Inferior parietal cortex (tissue), 1 donor: ENCODE measurements around the gene LIMK2.
A peak's percentile ranks its signal among the peaks of the same experiment; 100 is the strongest.
"Not testable (repeated sequence)": the region's sequence is repeated elsewhere in the genome, so short reads cannot be mapped to it uniquely, and the experiment has no call there.

Experiments used
- DNase-seq: peaks from one replicate; pipeline ENCODE4 v3.0.0-alpha.2; 2016; ENCODE audit errors: extremely low spot score

The LIMK2 gene

GRCh38 chr22:31211862-31212730 is at the start of gene LIMK2:
Gene LIMK2 (plus strand): TSS chr22:31212298. CDS start chr22:31212409, 111 bp downstream.
- DNase-seq: peak; percentile 86

GRCh38 chr22:31170971-31171370 is 41.1 kb upstream of the LIMK2 start:
- DNase-seq: no peak

GRCh38 chr22:31171734-31172133 is 40.4 kb upstream of the LIMK2 start:
- not testable (repeated sequence) for DNase-seq

- no peak for DNase-seq
Observed at GRCh38 chr22:31173386-31174145, 38.5 kb upstream of the LIMK2 start.

GRCh38 chr22:31176923-31177322 is 35.2 kb upstream of the LIMK2 start:
- no peak for DNase-seq

GRCh38 chr22:31177420-31178162 is 34.5 kb upstream of the LIMK2 start:
- DNase-seq: no peak

- no peak for DNase-seq
Observed at GRCh38 chr22:31178859-31179258, 33.2 kb upstream of the LIMK2 start.

- DNase-seq: no peak
Observed at GRCh38 chr22:31179345-31179744, 32.8 kb upstream of the LIMK2 start.

GRCh38 chr22:31184015-31184414 is 28.1 kb upstream of the LIMK2 start:
- no peak for DNase-seq

GRCh38 chr22:31185056-31185455 is 27.0 kb upstream of the LIMK2 start:
- DNase-seq: no peak

- no peak for DNase-seq
Observed at GRCh38 chr22:31187627-31188026, 24.5 kb upstream of the LIMK2 start.

- DNase-seq: no peak
Observed at GRCh38 chr22:31192513-31192912, 19.6 kb upstream of the LIMK2 start.

GRCh38 chr22:31193092-31193491 is 19.0 kb upstream of the LIMK2 start:
- DNase-seq: peak; percentile 27

- DNase-seq: not testable (repeated sequence)
Observed at GRCh38 chr22:31194681-31195080, 17.4 kb upstream of the LIMK2 start.

GRCh38 chr22:31199187-31199586 is 12.9 kb upstream of the LIMK2 start:
- DNase-seq: no peak

GRCh38 chr22:31204352-31204984 is 7.6 kb upstream of the LIMK2 start:
- not testable (repeated sequence) for DNase-seq

- DNase-seq: not testable (repeated sequence)
Observed at GRCh38 chr22:31205059-31205458, 7.0 kb upstream of the LIMK2 start.

- not testable (repeated sequence) for DNase-seq
Observed at GRCh38 chr22:31206460-31206859, 5.6 kb upstream of the LIMK2 start.

GRCh38 chr22:31206896-31207687 is 5.0 kb upstream of the LIMK2 start:
- no peak for DNase-seq

- no peak for DNase-seq
Observed at GRCh38 chr22:31210556-31211421, 1.3 kb upstream of the LIMK2 start.
